Lower leg skin (tissue), 4 donors: ENCODE data around the gene TMEM41A. TPM values are rescaled to one million over a fixed set of nuclear protein-coding genes. Genes with fewer than 3 reads are reported as not detected.

Experiments
- DNase-seq, 2 donors: peaks; one replicate each; pipeline ENCODE4 v3.0.0-alpha.2; 2019; ENCODE audit warnings: low spot score in 2 of 2
- H3K4me3 ChIP-seq: fragments of 200-600 bp; sonication (generic); 2 replicates; pipeline ENCODE4 v1.5.1; 2017; ENCODE audit warnings: mild to moderate bottlenecking, low read depth; ENCODE audit not compliant: poor library complexity, severe bottlenecking
- CTCF ChIP-seq, 3 donors: fragments of 450-650 bp; IDR thresholded peaks; one replicate each; pipeline ENCODE4 v1.5.1; 2016; ENCODE audit warnings: antibody characterized with exemption in 3 of 3, mild to moderate bottlenecking in 3 of 3, moderate library complexity in 2 of 3
- POLR2A ChIP-seq, 2 donors: fragments of 450-650 bp; IDR thresholded peaks; one replicate each; pipeline ENCODE4 v1.6.1; 2016 to 2017; ENCODE audit warnings: antibody characterized with exemption in 2 of 2, mild to moderate bottlenecking in 1 of 2, moderate library complexity in 1 of 2
- WGBS, 2 donors: methylation state at CpG; one replicate each; pipeline ENCODE4 v1.1.5; 2018; 5-methylcytosine and 5-hydroxymethylcytosine counted together
- intact Hi-C: fragments of 100-400 bp; cut with DNase I; formaldehyde crosslinking; loops from one replicate; pipeline ENCODE4 v1.15.0; 2023; ENCODE audit warnings: low total_unique reads
- total RNA-seq, 4 donors: library from RNA; depleted of rRNA; stranded (reverse); fragments of >200 nt; gene quantifications; one replicate each; pipeline ENCODE4 v1.1.0, GENCODE V29; 2016

The TMEM41A gene
- total RNA-seq, 4 donors from 2014 or later: 22.2 to 33.6 (median 28.4) TPM

GRCh38 chr3:185507883-185508282, 9.0 kb upstream of the TMEM41A start:
- no peak overlapping the region for H3K4me3 ChIP-seq
- no peak for DNase-seq
- intact Hi-C loops: no loop called here
- TF ChIP-seq CTCF (IDR thresholded peaks at IDR 0.05) (no peak), POLR2A (IDR thresholded peaks at IDR 0.05) (no peak)
- WGBS, 2 donors: 67 to 78% methylated on average over 6 of the region's 6 CpGs

- H3K4me3 ChIP-seq: no peak overlapping the region
- DNase-seq: no peak
- intact Hi-C loops: no loop called here
- 43 to 61% methylated on average over 3 of the region's 3 CpGs for WGBS, 2 donors
- TF ChIP-seq CTCF (IDR thresholded peaks at IDR 0.05): no peak
- TF ChIP-seq POLR2A (IDR thresholded peaks at IDR 0.05): no peak
These were observed 5.8 kb upstream of the TMEM41A start for GRCh38 chr3:185504636-185505035.

- 46 to 50% methylated on average over 1 of the region's 1 CpG for WGBS, 2 donors
- no peak overlapping the region for H3K4me3 ChIP-seq
- DNase-seq: no peak
- intact Hi-C loops: no loop called here
- TF ChIP-seq POLR2A (IDR thresholded peaks at IDR 0.05) (no peak), CTCF (IDR thresholded peaks at IDR 0.05) (no peak)
These were observed 4.7 kb upstream of the TMEM41A start for GRCh38 chr3:185503521-185503920.

- intact Hi-C loops: no loop called here
- WGBS, 2 donors: 76 to 78% methylated on average over 3 of the region's 3 CpGs
- no peak for TF ChIP-seq CTCF (IDR thresholded peaks at IDR 0.05)
- TF ChIP-seq POLR2A (IDR thresholded peaks at IDR 0.05): no peak
- H3K4me3 ChIP-seq: no peak overlapping the region
- DNase-seq: no peak
These were observed 4.2 kb upstream of the TMEM41A start for GRCh38 chr3:185502987-185503386.

- H3K4me3 ChIP-seq: no peak overlapping the region
- 88 to 90% methylated on average over 4 of the region's 4 CpGs for WGBS, 2 donors
- intact Hi-C loops: no loop called here
- no peak for DNase-seq
- no peak for TF ChIP-seq CTCF (IDR thresholded peaks at IDR 0.05)
- TF ChIP-seq POLR2A (IDR thresholded peaks at IDR 0.05): no peak
These were observed 8.6 kb downstream of the TMEM41A start for GRCh38 chr3:185490241-185490640.

GRCh38 chr3:185489462-185489861, 9.4 kb downstream of the TMEM41A start:
- TF ChIP-seq POLR2A (IDR thresholded peaks at IDR 0.05): no peak
- intact Hi-C loops: no loop called here
- DNase-seq: no peak
- no peak overlapping the region for H3K4me3 ChIP-seq
- WGBS, 2 donors: 61 to 76% methylated on average over 3 of the region's 3 CpGs
